Measurements from ENCODE around the gene SYT9.
"Not testable (repeated sequence)": the region's sequence is repeated elsewhere in the genome, so short reads cannot be mapped to it uniquely, and the experiment has no call there.

SYT9 gene

GRCh38 chr11:7512525-7513233 is 261.0 kb downstream of the SYT9 start:
- H3K36me3 Mint-ChIP-seq = no peaks in the 10 kb centered on the region
- peaks cover 50% of the 10 kb centered on the region for H3K4me1 Mint-ChIP-seq
- H3K9me3 Mint-ChIP-seq = no peaks in the 10 kb centered on the region
- peak overlapping the region; percentile 80 for H3K4me3 Mint-ChIP-seq
- peak; percentile 74 for ATAC-seq (ENCODE audit: low read depth)
- DNase-seq (ENCODE audit: low spot score in 2 of 2) = peak; percentile 74 to 79
- no peak overlapping the region for H3K27ac Mint-ChIP-seq
- no peaks in the 10 kb centered on the region for H3K27me3 Mint-ChIP-seq

- peak; percentile 65 for ATAC-seq (ENCODE audit: low read depth)
- peak; percentile 91 to 96 for DNase-seq (ENCODE audit: low spot score in 2 of 2)
- Mint-ChIP-seq H3K36me3 (peaks cover 2% of the 10 kb centered on the region), H3K4me1 (peaks cover 55% of the 10 kb centered on the region), H3K4me3 (peak within 1 kb of the TSS; percentile 80), H3K9me3 (peaks cover 1% of the 10 kb centered on the region), H3K27me3 (no peaks in the 10 kb centered on the region), H3K27ac (no peak within 1 kb of the TSS)
Observed at GRCh38 chr11:7513234-7514098, 261.8 kb downstream of the SYT9 start, which contains the start of gene PPFIBP2. Gene PPFIBP2, plus strand, starts transcription at chr11:7513999. Its CDS starts 35,477 bp downstream, at chr11:7549476.

- DNase-seq (ENCODE audit: low spot score in 2 of 2) = peak in 1 of 2 donors; percentile 43
Observed at GRCh38 chr11:7514099-7514591, 262.4 kb downstream of the SYT9 start.

GRCh38 chr11:7515447-7515886 is 263.8 kb downstream of the SYT9 start:
- Mint-ChIP-seq H3K27ac (no peak overlapping the region), H3K27me3 (no peaks in the 10 kb centered on the region), H3K36me3 (peaks cover 9% of the 10 kb centered on the region), H3K4me1 (peaks cover 55% of the 10 kb centered on the region), H3K9me3 (peaks cover 6% of the 10 kb centered on the region), H3K4me3 (peak overlapping the region; percentile 80)
- no peak for DNase-seq (ENCODE audit: low spot score in 2 of 2)
- ATAC-seq (ENCODE audit: low read depth) = no peak

More at GRCh38 chr11:7514099-7514591, 262.4 kb downstream of the SYT9 start:
- H3K27ac Mint-ChIP-seq = no peak overlapping the region
- H3K4me1 Mint-ChIP-seq = peaks cover 62% of the 10 kb centered on the region
- peak overlapping the region; percentile 80 for H3K4me3 Mint-ChIP-seq
- H3K36me3 Mint-ChIP-seq = peaks cover 9% of the 10 kb centered on the region
- peak; percentile 3 for ATAC-seq (ENCODE audit: low read depth)
- H3K9me3 Mint-ChIP-seq = peaks cover 6% of the 10 kb centered on the region
- H3K27me3 Mint-ChIP-seq = no peaks in the 10 kb centered on the region

- peaks cover 6% of the 10 kb centered on the region for H3K9me3 Mint-ChIP-seq
- DNase-seq (ENCODE audit: low spot score in 2 of 2) (no peak), ATAC-seq (ENCODE audit: low read depth) (no peak)
- H3K4me1 Mint-ChIP-seq = peaks cover 50% of the 10 kb centered on the region
- no peak overlapping the region for H3K27ac Mint-ChIP-seq
- H3K4me3 Mint-ChIP-seq = peak overlapping the region; percentile 80
- H3K27me3 Mint-ChIP-seq = no peaks in the 10 kb centered on the region
- H3K36me3 Mint-ChIP-seq = peaks cover 9% of the 10 kb centered on the region
Observed at GRCh38 chr11:7516475-7516874, 264.8 kb downstream of the SYT9 start.

- ATAC-seq (ENCODE audit: low read depth); H3K27me3 Mint-ChIP-seq; DNase-seq (ENCODE audit: low spot score in 2 of 2); H3K36me3 Mint-ChIP-seq; H3K9me3 Mint-ChIP-seq; H3K27ac Mint-ChIP-seq: not testable (repeated sequence)
- Mint-ChIP-seq H3K4me3 (peak overlapping the region; percentile 45), H3K4me1 (peaks cover 39% of the 10 kb centered on the region)
Observed at GRCh38 chr11:7517743-7518142, 266.0 kb downstream of the SYT9 start.
